HG03280 (cell line): ENCODE results near the gene NPVF.

ENCODE experiments used
- ATAC-seq: cut with Tn5 transposase; IDR thresholded peaks from one replicate; pipeline ENCODE4 v1.9.1; 2021; ENCODE audit warnings: mild to moderate bottlenecking, moderate library complexity; ENCODE audit not compliant: unreplicated experiment

NPVF gene

GRCh38 chr7:25235471-25235870 lies 7.2 kb upstream of the NPVF start:
- no peak for ATAC-seq

GRCh38 chr7:25234336-25234735 lies 6.0 kb upstream of the NPVF start:
- ATAC-seq, result no peak

- no peak for ATAC-seq
Observed at GRCh38 chr7:25223206-25223605, 5.1 kb downstream of the NPVF start.

- ATAC-seq, result no peak
Observed at GRCh38 chr7:25222666-25223065, 5.6 kb downstream of the NPVF start.

GRCh38 chr7:25221009-25221408 lies 7.3 kb downstream of the NPVF start:
- no peak for ATAC-seq

GRCh38 chr7:25218191-25218590 lies 10.1 kb downstream of the NPVF start:
- no peak for ATAC-seq

GRCh38 chr7:25216837-25217236 lies 11.4 kb downstream of the NPVF start:
- no peak for ATAC-seq

GRCh38 chr7:25215694-25216335 lies 12.5 kb downstream of the NPVF start:
- no peak for ATAC-seq

GRCh38 chr7:25208525-25209221 lies 19.6 kb downstream of the NPVF start:
- ATAC-seq, result no peak

- no peak for ATAC-seq
Observed at GRCh38 chr7:25207887-25208286, 20.4 kb downstream of the NPVF start.

- no peak for ATAC-seq
Observed at GRCh38 chr7:25206765-25207164, 21.5 kb downstream of the NPVF start.

GRCh38 chr7:25196132-25196896 lies 32.0 kb downstream of the NPVF start:
- no peak for ATAC-seq

- no peak for ATAC-seq
Observed at GRCh38 chr7:25194036-25194435, 34.2 kb downstream of the NPVF start.

- no peak for ATAC-seq
Observed at GRCh38 chr7:25192043-25192442, 36.2 kb downstream of the NPVF start.

- no peak for ATAC-seq
Observed at GRCh38 chr7:25189197-25189596, 39.1 kb downstream of the NPVF start.

GRCh38 chr7:25187932-25188331 lies 40.4 kb downstream of the NPVF start:
- no peak for ATAC-seq

- no peak for ATAC-seq
Observed at GRCh38 chr7:25186436-25186835, 41.9 kb downstream of the NPVF start.

- no peak for ATAC-seq
Observed at GRCh38 chr7:25181532-25181931, 46.8 kb downstream of the NPVF start.

GRCh38 chr7:25180946-25181345 lies 47.3 kb downstream of the NPVF start:
- no peak for ATAC-seq

GRCh38 chr7:25180592-25180923 lies 47.7 kb downstream of the NPVF start:
- peak; percentile 27 for ATAC-seq

GRCh38 chr7:25179771-25180591 lies 48.3 kb downstream of the NPVF start:
- ATAC-seq, result peak; percentile 97
